A673 (cell line): Measurements from ENCODE around the gene SNAP25. TPM values are rescaled to one million over a fixed set of nuclear protein-coding genes. Genes with fewer than 3 reads are reported as not detected.

Experiments used
- BruUV-seq: library from RNA; stranded (reverse); fragments of 400-500 nt; replicated peaks from 2 replicates; lab custom pipeline; 2021; lab: Mats Ljungman, UMichigan
- CTCF ChIA-PET: fragments of 300-600 bp; sonication (Branson Sonifier 250); formaldehyde crosslinking; loops from one replicate; lab custom pipeline; 2022; ENCODE audit warnings: antibody characterized with exemption; lab: Charles Lee
- POLR2A ChIA-PET: fragments of 300-600 bp; sonication (Branson Sonifier 250); formaldehyde crosslinking; loops from one replicate; lab custom pipeline; 2022; ENCODE audit warnings: antibody characterized with exemption; ENCODE audit not compliant: low non-redundant PET; lab: Charles Lee
- DNase-seq: peaks from one replicate; pipeline ENCODE4 v3.0.0-alpha.2; 2015; ENCODE audit warnings: low spot score
- H3K27ac ChIP-seq: fragments of 200-600 bp; sonication (generic); 2 replicates; pipeline ENCODE4 v1.5.1; 2016; ENCODE audit warnings: mixed run types, low read depth, mild to moderate bottlenecking, mixed read lengths, antibody characterized with exemption, low read length; ENCODE audit not compliant: poor library complexity, severe bottlenecking
- H3K27me3 ChIP-seq: fragments of 200-600 bp; sonication (generic); replicated peaks from 2 replicates; pipeline ENCODE4 v1.6.1; 2017; ENCODE audit warnings: mixed run types, low read depth, mild to moderate bottlenecking, mixed read lengths, antibody characterized with exemption, low read length; ENCODE audit not compliant: insufficient read depth, poor library complexity
- H3K36me3 ChIP-seq: fragments of 200-600 bp; sonication (generic); 2 replicates; pipeline ENCODE4 v1.6.1; 2016; ENCODE audit warnings: mixed run types, mild to moderate bottlenecking, mixed read lengths, antibody characterized with exemption, low read length; ENCODE audit not compliant: insufficient read depth, poor library complexity, severe bottlenecking
- H3K4me1 ChIP-seq: fragments of 200-600 bp; sonication (generic); 2 replicates; pipeline ENCODE4 v1.6.1; 2017; ENCODE audit warnings: mixed run types, mild to moderate bottlenecking, mixed read lengths, antibody characterized with exemption, low read length; ENCODE audit not compliant: insufficient read depth, poor library complexity, severe bottlenecking
- H3K4me3 ChIP-seq: fragments of 200-600 bp; sonication (generic); 2 replicates; pipeline ENCODE4 v1.5.1; 2016; ENCODE audit warnings: low read depth, mixed run types, mild to moderate bottlenecking, mixed read lengths, low read length; ENCODE audit not compliant: poor library complexity, severe bottlenecking
- H3K9me3 ChIP-seq: fragments of 200-600 bp; sonication (generic); 2 replicates; pipeline ENCODE4 v1.6.1; 2016; ENCODE audit warnings: mixed run types, low read depth, mild to moderate bottlenecking, mixed read lengths, antibody characterized with exemption, low read length; ENCODE audit not compliant: poor library complexity, severe bottlenecking
- CTCF ChIP-seq: fragments of 300-800, 200-600 bp; sonication (generic); conservative IDR thresholded peaks from 2 replicates; pipeline ENCODE4 v1.5.1; 2017; ENCODE audit warnings: low read depth, mild to moderate bottlenecking, antibody characterized with exemption, low read length, moderate library complexity, mixed read lengths
- EZH2 ChIP-seq: fragments of 200-600 bp; sonication (generic); IDR thresholded peaks from 2 replicates; pipeline ENCODE4 v1.6.1; 2017; ENCODE audit warnings: borderline replicate concordance, low read depth, mild to moderate bottlenecking, mixed read lengths, antibody characterized with exemption, low read length; ENCODE audit not compliant: poor library complexity, severe bottlenecking
- intact Hi-C: fragments of 100-400 bp; cut with micrococcal nuclease; formaldehyde crosslinking; loops from one replicate; pipeline ENCODE4 v1.10.0; 2022; ENCODE audit not compliant: unreplicated experiment
- total RNA-seq: library from RNA; stranded (reverse); gene quantifications from 2 replicates; pipeline ENCODE4 v1.2.3, GENCODE V29; 2021

SNAP25 gene
- total RNA-seq, 1 experiment from 2014 or later: 5.8 TPM

- H3K4me1 ChIP-seq: no peaks in the 10 kb centered on the region
- intact Hi-C loops: no loop called here
- no TSS peak for BruUV-seq
- CTCF ChIA-PET: no interaction called here
- H3K9me3 ChIP-seq: no peaks in the 10 kb centered on the region
- TF ChIP-seq EZH2 (no peak), CTCF (no peak)
- H3K36me3 ChIP-seq: no peaks in the 10 kb centered on the region
- no peak overlapping the region for H3K4me3 ChIP-seq
- H3K27ac ChIP-seq: no peak overlapping the region
- no peaks in the 10 kb centered on the region for H3K27me3 ChIP-seq
- DNase-seq: no peak
- POLR2A ChIA-PET: no interaction called here
Measured at GRCh38 chr20:10338426-10339180, 120.0 kb downstream of the SNAP25 start.

- no peaks in the 10 kb centered on the region for H3K9me3 ChIP-seq
- no TSS peak for BruUV-seq
- CTCF ChIA-PET: no interaction called here
- H3K27ac ChIP-seq: no peak overlapping the region
- POLR2A ChIA-PET: no interaction called here
- H3K4me3 ChIP-seq: no peak overlapping the region
- DNase-seq: no peak
- intact Hi-C loops: no loop called here
- H3K36me3 ChIP-seq: no peaks in the 10 kb centered on the region
- no peak for TF ChIP-seq EZH2
- no peak for TF ChIP-seq CTCF
- no peaks in the 10 kb centered on the region for H3K27me3 ChIP-seq
- no peaks in the 10 kb centered on the region for H3K4me1 ChIP-seq
Measured at GRCh38 chr20:10339609-10340008, 121.0 kb downstream of the SNAP25 start.

- ChIA-PET CTCF (no interaction called here), POLR2A (no interaction called here)
- intact Hi-C loops: no loop called here
- Histone ChIP-seq H3K36me3 (no peaks in the 10 kb centered on the region), H3K4me1 (peaks cover 6% of the 10 kb centered on the region), H3K9me3 (no peaks in the 10 kb centered on the region), H3K27me3 (no peaks in the 10 kb centered on the region), H3K27ac (no peak overlapping the region), H3K4me3 (no peak overlapping the region)
- no TSS peak for BruUV-seq
- DNase-seq: no peak
- TF ChIP-seq EZH2 (no peak), CTCF (no peak)
Measured at GRCh38 chr20:10342152-10342551, 123.5 kb downstream of the SNAP25 start.
